T-helper 2 cell (primary cell): ENCODE results near the gene FTH1.

ENCODE experiments used
- DNase-seq, 5 experiments: peaks; one replicate each; pipeline versions ENCODE4 v3.0.0 to v3.0.0-alpha.2; 2012 to 2022

FTH1 gene

DNA sequence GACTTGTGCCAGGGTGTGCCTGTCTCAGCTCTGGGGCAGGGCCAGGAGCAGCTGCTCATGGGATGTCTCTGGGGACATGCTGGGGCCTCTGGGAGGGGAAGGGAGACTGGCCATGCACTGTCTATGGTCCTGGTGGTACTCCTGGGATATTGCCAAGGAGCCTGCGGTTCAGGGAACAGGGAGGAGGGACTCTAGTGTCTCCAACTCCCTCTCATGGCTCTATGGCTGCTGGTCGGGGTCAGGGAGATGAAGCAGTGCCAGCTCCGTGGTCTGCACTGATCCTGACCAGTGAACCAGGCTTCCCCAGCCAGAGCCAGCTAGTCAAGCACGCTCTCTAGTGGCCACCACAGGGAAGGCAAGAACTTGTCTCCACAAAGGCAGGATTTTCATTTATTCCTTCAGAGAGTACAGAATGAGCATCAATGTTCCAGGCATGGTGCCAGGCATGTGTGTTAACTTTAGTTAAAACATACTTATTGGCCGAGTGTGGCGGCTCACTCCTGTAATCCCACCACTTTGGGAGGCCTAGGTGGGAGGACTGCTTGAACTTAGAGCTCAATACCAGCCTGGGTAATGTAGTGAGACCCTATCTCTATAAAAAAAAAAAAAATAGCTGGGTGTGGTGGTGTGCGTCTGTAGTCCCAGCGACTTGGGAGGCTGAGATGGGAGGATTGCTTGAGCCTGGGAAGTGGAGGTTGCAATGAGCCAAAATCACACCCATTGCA lies 19.8 kb downstream of the FTH1 start:
- DNase-seq = peak in 4 of 5 experiments; percentile 41 to 53 (median 43)

DNA sequence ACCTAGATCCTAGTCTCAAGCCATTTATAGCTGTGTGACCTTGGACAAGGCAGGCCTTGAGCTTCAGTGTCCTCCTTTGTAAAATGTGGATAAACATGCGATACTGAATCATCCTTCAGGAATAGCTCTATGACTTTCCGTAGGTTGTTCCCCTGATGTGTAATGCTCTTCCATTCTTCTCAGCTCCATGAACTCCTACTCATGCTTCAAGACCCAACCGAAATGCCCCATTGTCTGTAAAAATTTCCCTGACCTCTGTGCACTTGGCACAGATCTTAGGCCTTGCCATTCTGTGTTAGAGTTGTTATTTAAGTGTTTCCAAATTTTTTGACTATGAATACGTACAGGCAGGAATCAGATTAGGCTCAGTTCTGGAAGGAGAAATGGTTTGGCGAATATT lies 20.5 kb downstream of the FTH1 start:
- no peak for DNase-seq

- no peak for DNase-seq
Measured at GRCh38 chr11:61945191-61945590, 22.2 kb downstream of the FTH1 start.

GRCh38 chr11:61940466-61940865 lies 27.0 kb downstream of the FTH1 start:
- no peak for DNase-seq

GRCh38 chr11:61935861-61936260 lies 31.6 kb downstream of the FTH1 start:
- DNase-seq = no peak

- no peak for DNase-seq
Measured at GRCh38 chr11:61930933-61931332, 36.5 kb downstream of the FTH1 start.

DNA sequence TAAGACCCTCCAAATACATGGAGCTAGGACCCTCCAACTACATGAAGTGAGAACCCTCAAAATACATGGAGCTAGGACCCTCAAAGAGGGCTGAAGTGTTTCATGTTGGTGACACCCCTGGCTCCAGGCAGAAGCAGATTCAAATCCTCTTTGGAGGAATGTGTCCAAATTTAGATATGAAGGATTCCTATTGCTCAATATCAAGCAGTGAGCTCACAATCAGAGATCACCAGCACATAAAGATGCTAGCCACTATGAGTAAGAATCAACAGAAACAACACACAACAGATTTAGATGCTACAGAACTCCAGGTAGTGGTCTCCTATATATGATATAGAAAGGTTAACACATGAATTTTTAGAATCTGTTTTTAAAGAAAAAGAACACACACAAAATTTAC lies 38.8 kb downstream of the FTH1 start:
- DNase-seq = no peak

GRCh38 chr11:61927501-61927900 lies 39.9 kb downstream of the FTH1 start:
- no peak for DNase-seq

DNA sequence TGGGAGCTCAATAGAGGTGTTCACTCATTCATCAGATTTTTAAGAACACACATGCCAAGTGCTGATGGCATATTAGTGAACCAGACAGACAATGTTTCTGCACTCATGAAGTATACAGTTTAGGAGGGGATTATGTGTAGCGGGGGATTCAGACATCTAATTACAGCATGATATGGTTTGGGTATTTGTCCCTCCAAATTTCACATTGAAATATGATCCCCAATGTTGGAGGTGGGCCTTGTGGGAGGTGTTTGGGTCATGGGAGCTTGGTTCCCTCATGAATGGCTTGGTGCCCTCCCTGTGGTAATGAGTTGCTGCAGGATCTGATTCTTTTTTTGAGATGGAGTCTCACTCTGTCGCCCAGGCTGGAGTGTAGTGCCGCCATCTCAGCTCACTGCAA lies 41.2 kb downstream of the FTH1 start:
- DNase-seq = no peak

DNA sequence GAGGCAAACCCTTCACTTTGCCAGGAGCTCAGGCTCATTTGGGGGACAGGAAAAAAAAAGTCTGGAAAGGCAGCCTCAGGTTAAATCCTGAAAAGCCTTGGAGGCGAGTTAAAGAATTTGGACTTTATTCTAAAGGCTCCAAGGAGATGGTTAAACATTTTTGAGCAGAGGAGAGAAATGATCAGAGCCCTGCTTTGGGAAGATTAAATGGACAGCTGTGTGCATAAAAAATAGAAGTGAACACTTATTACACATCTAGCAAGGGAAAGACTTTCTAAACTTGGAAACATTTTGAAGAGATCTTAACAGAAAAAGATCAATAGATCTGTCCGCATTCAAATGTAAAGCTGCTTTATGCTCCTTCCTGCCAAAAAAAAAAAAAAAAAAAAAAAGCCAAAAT lies 41.7 kb downstream of the FTH1 start:
- DNase-seq = no peak

GRCh38 chr11:61924064-61924455 lies 43.4 kb downstream of the FTH1 start:
- no peak for DNase-seq

- no peak for DNase-seq
Measured at GRCh38 chr11:61923166-61924063, 44.0 kb downstream of the FTH1 start.

DNA sequence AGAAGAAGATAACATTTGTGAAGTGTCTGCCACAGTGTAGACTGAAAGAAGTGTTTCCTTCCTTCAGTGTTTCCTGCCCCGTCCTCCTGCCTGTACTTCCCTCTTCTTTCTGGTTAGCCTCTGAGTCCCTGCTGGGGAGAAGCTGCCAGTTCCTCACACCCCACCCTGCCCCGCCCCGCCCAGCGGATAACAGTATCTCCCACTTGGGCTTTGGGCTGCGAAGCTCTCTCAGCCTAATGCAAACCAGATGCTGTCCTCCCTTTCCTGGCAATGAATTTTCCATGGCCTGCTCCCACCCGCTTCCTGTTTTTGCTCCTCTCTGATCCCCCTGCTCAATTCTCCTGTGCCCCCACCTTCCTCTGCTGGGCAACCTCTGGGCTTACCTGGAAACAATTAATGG lies 44.9 kb downstream of the FTH1 start:
- DNase-seq = no peak

DNA sequence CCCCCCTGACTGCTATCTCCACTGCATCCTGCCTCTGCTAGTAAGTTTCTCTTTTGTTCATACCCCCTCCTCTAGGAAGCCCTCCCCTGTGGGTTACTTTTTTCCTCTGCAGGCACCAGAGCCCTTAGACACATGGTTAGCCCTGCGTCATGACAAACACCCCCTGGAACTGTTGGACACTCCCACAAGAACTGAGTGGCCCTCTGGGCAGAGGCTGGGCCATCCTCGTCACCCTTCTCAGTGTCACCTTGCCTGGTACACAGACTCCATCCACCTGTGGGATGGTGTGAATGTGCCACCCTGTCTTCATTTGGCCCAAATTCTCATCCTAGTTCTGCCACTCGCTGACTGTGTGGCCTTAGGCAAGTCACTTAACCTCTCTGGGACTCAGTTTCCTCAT lies 46.0 kb downstream of the FTH1 start:
- DNase-seq = no peak

GRCh38 chr11:61919705-61920631 lies 47.5 kb downstream of the FTH1 start:
- DNase-seq = no peak

- DNase-seq = no peak
Measured at GRCh38 chr11:61918938-61919704, 48.3 kb downstream of the FTH1 start.

GRCh38 chr11:61918251-61918937 lies 49.0 kb downstream of the FTH1 start:
- no peak for DNase-seq

DNA sequence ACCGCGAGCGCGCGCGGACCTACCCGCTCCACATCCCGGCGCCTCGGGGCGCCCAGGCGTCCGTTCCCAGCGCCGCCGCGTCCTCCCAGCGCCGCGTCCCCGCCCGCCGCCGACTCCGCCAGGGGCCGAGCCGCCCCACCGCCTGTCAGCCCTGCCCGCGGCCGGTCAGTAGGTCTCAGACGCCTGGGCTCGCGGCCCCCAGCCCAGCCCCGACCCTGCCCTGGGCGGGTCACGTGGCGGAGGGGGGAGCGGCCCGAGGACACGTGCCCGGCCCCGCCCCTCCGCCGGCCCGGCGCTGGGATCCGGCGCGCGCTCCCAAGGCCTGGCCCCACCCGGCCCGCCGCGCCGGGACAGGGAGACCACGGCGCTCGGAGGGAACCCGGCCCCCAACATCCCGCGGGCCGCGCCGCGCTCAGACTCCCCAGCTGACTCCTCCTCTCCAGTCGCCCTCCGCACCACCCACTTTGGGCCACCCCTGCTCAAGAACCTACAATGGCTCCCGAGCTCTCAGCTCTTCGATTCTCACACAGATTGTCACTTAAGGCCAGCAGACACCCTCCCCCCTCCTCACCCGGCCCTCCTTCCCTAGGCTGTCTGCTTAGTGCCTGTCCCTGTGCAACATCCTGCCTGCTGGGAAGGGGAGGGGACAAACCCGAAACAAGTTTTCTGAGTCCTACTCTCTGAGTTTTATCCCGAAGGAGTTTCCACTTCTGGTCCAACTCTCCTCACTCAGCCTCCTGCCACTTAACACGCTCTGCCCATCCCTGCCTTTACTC lies 49.9 kb downstream of the FTH1 start, which contains the start of gene RAB3IL1:
RAB3IL1 (minus strand) TSS at position 233 of the 776 bp plus-strand sequence; CDS start at position 34, 199 bp downstream.
- no peak for DNase-seq

DNA sequence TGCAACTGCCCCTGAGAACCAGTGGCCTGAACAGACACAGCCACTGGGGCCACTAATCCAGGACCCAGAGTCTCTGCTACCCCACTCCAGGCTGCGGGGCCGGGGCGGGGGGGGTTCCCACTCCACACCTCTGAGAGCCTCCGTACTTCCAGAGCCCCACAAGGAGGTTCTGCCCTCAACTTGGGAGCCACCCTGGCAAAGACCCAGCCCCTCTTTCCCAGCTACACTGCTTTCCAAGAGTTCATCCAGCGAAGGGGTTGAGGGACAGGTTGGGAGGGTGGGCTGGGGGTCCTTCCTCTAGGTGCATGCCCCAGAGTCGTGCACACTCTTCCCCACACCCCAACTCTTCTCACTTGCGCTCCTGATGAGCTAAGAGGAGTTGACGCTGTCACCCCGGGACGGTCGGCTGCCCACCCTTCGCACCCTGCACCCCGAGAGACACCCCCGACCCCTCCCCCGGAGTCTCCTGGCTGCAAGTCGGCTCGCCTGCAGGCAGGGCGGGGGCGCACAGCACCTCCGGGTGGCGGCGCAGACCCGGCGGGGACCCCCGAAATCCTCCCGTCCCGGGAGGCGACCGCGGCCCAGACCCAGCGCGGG lies 50.6 kb downstream of the FTH1 start:
- no peak for DNase-seq
